NCI-H2081 (cell line): ENCODE results near the gene PDGFD.

Experiments
- DNase-seq, 2 experiments: peaks; one replicate each; lab custom pipeline; 2025; lab: John Stamatoyannopoulos, UW

The PDGFD gene

GRCh38 chr11:104145062-104145461 is 18.9 kb downstream of the PDGFD start:
- DNase-seq, result no peak

- no peak for DNase-seq
These were observed 21.2 kb downstream of the PDGFD start for GRCh38 chr11:104142698-104143097.

GRCh38 chr11:104136861-104137260 is 27.1 kb downstream of the PDGFD start:
- no peak for DNase-seq

GRCh38 chr11:104134745-104135144 is 29.2 kb downstream of the PDGFD start:
- no peak for DNase-seq

GRCh38 chr11:104130161-104130560 is 33.8 kb downstream of the PDGFD start:
- no peak for DNase-seq

GRCh38 chr11:104129145-104129544 is 34.8 kb downstream of the PDGFD start:
- DNase-seq, result no peak

GRCh38 chr11:104127828-104128227 is 36.1 kb downstream of the PDGFD start:
- DNase-seq, result no peak

- DNase-seq, result no peak
These were observed 37.5 kb downstream of the PDGFD start for GRCh38 chr11:104126464-104126863.

GRCh38 chr11:104124979-104125378 is 39.0 kb downstream of the PDGFD start:
- no peak for DNase-seq

- peak in 1 of 2 experiments; percentile 31 for DNase-seq
These were observed 41.1 kb downstream of the PDGFD start for GRCh38 chr11:104122836-104123235.

GRCh38 chr11:104122011-104122635 is 41.8 kb downstream of the PDGFD start:
- DNase-seq, result peak; percentile 48 to 89

- DNase-seq, result peak; percentile 35 to 78
These were observed 43.3 kb downstream of the PDGFD start for GRCh38 chr11:104120493-104121137.

- peak in 1 of 2 experiments; percentile 7 for DNase-seq
These were observed 45.7 kb downstream of the PDGFD start for GRCh38 chr11:104118105-104118744.

- no peak for DNase-seq
These were observed 50.4 kb downstream of the PDGFD start for GRCh38 chr11:104113541-104113940.

- DNase-seq, result no peak
These were observed 57.7 kb downstream of the PDGFD start for GRCh38 chr11:104106136-104106754.

- no peak for DNase-seq
These were observed 58.8 kb downstream of the PDGFD start for GRCh38 chr11:104105155-104105554.

- no peak for DNase-seq
These were observed 59.3 kb downstream of the PDGFD start for GRCh38 chr11:104104664-104105063.

- no peak for DNase-seq
These were observed 59.7 kb downstream of the PDGFD start for GRCh38 chr11:104104201-104104600.

GRCh38 chr11:104098555-104098954 is 65.4 kb downstream of the PDGFD start:
- no peak for DNase-seq

GRCh38 chr11:104098132-104098531 is 65.8 kb downstream of the PDGFD start:
- DNase-seq, result no peak

GRCh38 chr11:104096900-104097299 is 67.0 kb downstream of the PDGFD start:
- DNase-seq, result no peak

- no peak for DNase-seq
These were observed 68.2 kb downstream of the PDGFD start for GRCh38 chr11:104095791-104096190.

- no peak for DNase-seq
These were observed 69.4 kb downstream of the PDGFD start for GRCh38 chr11:104094576-104094975.
